A549 (cell line): Measurements from ENCODE around the gene STIM1. TPM values are rescaled to one million over a fixed set of nuclear protein-coding genes. Genes with fewer than 3 reads are reported as not detected.

Experiments
- ATAC-seq, 2 experiments: fragments of 200-7000 bp in 1 of 2; fragments of >200 bp in 1 of 2; cut with Nextera tagmentation in 1 of 2; cut with Tn5 transposase in 1 of 2; 3 replicates each; pipeline versions ENCODE4 v1.8.0 to v1.9.1; 2018 to 2020; ENCODE audit warnings: mild to moderate bottlenecking in 1 of 2, moderate library complexity in 1 of 2
- CTCF ChIA-PET: fragments of 300-600 bp; sonication (Branson Sonifier 250); formaldehyde crosslinking; extraction: SDS; loops from one replicate; lab custom pipeline; 2021; ENCODE audit warnings: antibody characterized with exemption, inconsistent platforms; lab: Yijun Ruan, JAX
- POLR2A ChIA-PET: fragments of 350-600 bp; formaldehyde crosslinking; extraction: SDS; loops from one replicate; lab custom pipeline; 2021; ENCODE audit warnings: antibody characterized with exemption, inconsistent platforms; lab: Yijun Ruan, JAX
- DNase-seq, 2 experiments: peaks; one replicate each; pipeline versions ENCODE4 v3.0.0 to v3.0.0-alpha.2; 2011 to 2016; ENCODE audit warnings: low read depth in 1 of 2, low spot score in 1 of 2
- FAIRE-seq: peaks from 2 replicates; lab custom pipeline; 2011; peaks lifted over from hg19 to GRCh38; lab: Jason Lieb, UNC
- H3K27ac ChIP-seq, 2 experiments: fragments of >200 bp; sonication (Bioruptor Twin); formaldehyde crosslinking; 3 replicates each; pipeline ENCODE4 v1.5.1; 2016 to 2017
- H3K4me1 ChIP-seq: fragments of >200 bp; sonication (Bioruptor Twin); formaldehyde crosslinking; 3 replicates; pipeline ENCODE4 v1.6.1; 2016
- H3K4me2 ChIP-seq: fragments of >200 bp; sonication (Bioruptor Twin); formaldehyde crosslinking; 3 replicates; pipeline ENCODE4 v1.6.1; 2016
- H3K4me3 ChIP-seq: fragments of >200 bp; sonication (Bioruptor Twin); formaldehyde crosslinking; 3 replicates; pipeline ENCODE4 v1.5.1; 2016
- H3K9me3 ChIP-seq: fragments of >200 bp; sonication (Bioruptor Twin); formaldehyde crosslinking; 3 replicates; pipeline ENCODE4 v1.6.1; 2016
- EHF ChIP-seq: fragments of 250-450 bp; sonication (Bioruptor Pico); IDR thresholded peaks from 2 replicates; pipeline ENCODE4 v1.5.0; 2020; ENCODE audit warnings: mild to moderate bottlenecking
- EHMT2 ChIP-seq: fragments of 200-600 bp; sonication (generic); IDR thresholded peaks from 2 replicates; pipeline ENCODE4 v1.6.1; 2016; ENCODE audit warnings: antibody characterized with exemption, low read depth, mild to moderate bottlenecking, moderate library complexity
- FOSB ChIP-seq: fragments of 250-450 bp; sonication (Bioruptor Pico); IDR thresholded peaks from 2 replicates; pipeline ENCODE4 v1.5.0; 2020; ENCODE audit warnings: mild to moderate bottlenecking, moderate library complexity
- FOXS1 ChIP-seq: fragments of 250-450 bp; sonication (Bioruptor Pico); IDR thresholded peaks from 2 replicates; pipeline ENCODE4 v1.5.0; 2020; ENCODE audit warnings: mild to moderate bottlenecking, moderate library complexity
- HDAC2 ChIP-seq: fragments of 200-600 bp; sonication (generic); IDR thresholded peaks from 2 replicates; pipeline ENCODE4 v1.6.1; 2016
- HOXB13 ChIP-seq: fragments of 250-450 bp; sonication (Bioruptor Pico); IDR thresholded peaks from 2 replicates; pipeline ENCODE4 v1.5.0; 2020; ENCODE audit warnings: low read depth, mild to moderate bottlenecking, moderate library complexity
- JUNB ChIP-seq: fragments of >200 bp; sonication (Bioruptor Twin); formaldehyde crosslinking; IDR thresholded peaks from 2 replicates; pipeline ENCODE4 v1.6.1; 2016
- KDM1A ChIP-seq: fragments of 200-600 bp; sonication (generic); IDR thresholded peaks from 2 replicates; pipeline ENCODE4 v1.6.1; 2016; ENCODE audit warnings: low read depth, mild to moderate bottlenecking
- NFE2L2 ChIP-seq: fragments of 150-350 bp; conservative IDR thresholded peaks from 2 replicates; pipeline ENCODE4 v1.6.1; 2014; ENCODE audit warnings: low read length
- NR3C1 ChIP-seq: fragments of >200 bp; sonication (Bioruptor Twin); formaldehyde crosslinking; IDR thresholded peaks from 3 replicates; pipeline ENCODE4 v1.6.1; 2017
- RAD21 ChIP-seq, 2 experiments: fragments of >200 bp in 1 of 2; sonication (Bioruptor Twin) in 1 of 2; formaldehyde crosslinking in 1 of 2; IDR thresholded peaks in 1 of 2; conservative IDR thresholded peaks in 1 of 2; 2 replicates in 1 of 2; 3 replicates in 1 of 2; pipeline ENCODE4 v1.6.1; 2012 to 2018; ENCODE audit warnings: inconsistent platforms in 1 of 2
- RARB ChIP-seq: fragments of 250-450 bp; sonication (Bioruptor Pico); IDR thresholded peaks from 2 replicates; pipeline ENCODE4 v1.8.0; 2021; ENCODE audit warnings: mild to moderate bottlenecking, moderate library complexity
- RFX5 ChIP-seq: fragments of 450-650 bp; IDR thresholded peaks from 2 replicates; pipeline ENCODE4 v1.7.1; 2014; ENCODE audit warnings: antibody characterized with exemption, mild to moderate bottlenecking, moderate library complexity
- SREBF2 ChIP-seq: fragments of 450-650 bp; IDR thresholded peaks from 2 replicates; pipeline ENCODE4 v1.6.1; 2014; ENCODE audit warnings: mild to moderate bottlenecking, moderate library complexity
- TFCP2L1 ChIP-seq: fragments of 250-450 bp; sonication (Bioruptor Pico); IDR thresholded peaks from 2 replicates; pipeline ENCODE4 v1.5.0; 2021; ENCODE audit warnings: mild to moderate bottlenecking
- TP53 ChIP-seq: fragments of 250-450 bp; sonication (Bioruptor Pico); IDR thresholded peaks from 2 replicates; pipeline ENCODE4 v1.5.0; 2021; ENCODE audit warnings: mild to moderate bottlenecking, moderate library complexity
- ZFP36 ChIP-seq: fragments of 450-650 bp; IDR thresholded peaks from 2 replicates; pipeline ENCODE4 v1.6.1; 2014; ENCODE audit warnings: borderline replicate concordance; ENCODE audit not compliant: partially characterized antibody
- whole genome bisulfite sequencing: methylation state at CpG from one replicate; pipeline ENCODE4 v1.1.6; 2017; ENCODE audit errors: missing lambda C conversion rate; 5-methylcytosine and 5-hydroxymethylcytosine counted together
- polyA plus RNA-seq, 4 experiments: library from polyadenylated mRNA; depleted of rRNA in 3 of 4; stranded (reverse); fragments of >200 nt; fragmentation: RNase III in 1 of 4; extraction: RNeasy Plus Mini Kit Qiagen cat#74134 plus additional on column Dnase treatment in 1 of 4; gene quantifications; 2 replicates in 3 of 4; 3 replicates in 1 of 4; pipeline ENCODE4 v1.2.3, GENCODE V29; 2011 to 2017
- TF ChIP-seq, protein P1 (sequence below): fragments of 250-450 bp; sonication (Bioruptor Pico); IDR thresholded peaks from 2 replicates; pipeline ENCODE4 v1.5.0; 2021; ENCODE audit warnings: mild to moderate bottlenecking, moderate library complexity, borderline replicate concordance
- TF ChIP-seq, protein P2 (sequence below): fragments of 200-600 bp; sonication (generic); IDR thresholded peaks from 2 replicates; pipeline ENCODE4 v1.6.1; 2016; ENCODE audit warnings: antibody characterized with exemption, mild to moderate bottlenecking, moderate library complexity
- TF ChIP-seq, protein P3 (sequence below): fragments of >200 bp; sonication (Bioruptor Twin); formaldehyde crosslinking; IDR thresholded peaks from 3 replicates; pipeline ENCODE4 v1.5.1; 2016
- TF ChIP-seq, protein P4 (sequence below): fragments of 250-450 bp; sonication (Bioruptor Pico); IDR thresholded peaks from 2 replicates; pipeline ENCODE4 v1.5.0; 2020; ENCODE audit warnings: low read depth, mild to moderate bottlenecking, moderate library complexity
- TF ChIP-seq, protein P5 (sequence below): IDR thresholded peaks from 2 replicates; pipeline ENCODE4 v1.6.1; 2012

Gene STIM1
- polyA plus RNA-seq, 2 of the 4 experiments (the other 2 are of a cell fraction) = 35.2 to 38.7 TPM

DNA sequence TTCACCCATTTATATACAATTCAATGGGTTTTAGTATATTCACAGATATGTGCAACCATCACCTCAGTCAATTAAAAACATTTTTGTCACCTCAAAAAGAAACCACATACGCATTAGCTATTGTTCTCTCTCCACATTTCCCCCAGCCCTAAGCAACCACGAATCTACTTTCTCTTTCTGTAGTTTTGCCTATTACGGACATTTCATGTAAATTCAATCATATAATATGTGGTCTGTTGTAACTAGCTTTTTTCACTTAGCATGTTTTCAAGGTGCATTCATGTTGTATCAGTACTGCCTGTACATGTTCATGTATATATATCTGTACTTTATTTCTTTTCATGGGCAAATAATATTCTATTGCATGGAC lies 134.4 kb downstream of the STIM1 start:
- peaks cover 24% of the 10 kb centered on the region for H3K9me3 ChIP-seq
- POLR2A ChIA-PET = no interaction called here
- no peaks in the 10 kb centered on the region for H3K4me1 ChIP-seq
- FAIRE-seq (no peak), DNase-seq (no peak), ATAC-seq (no peak)
- CTCF ChIA-PET = interaction anchor here (1.7 kb wide), 1 partner anchor 140 kb away, joined by 7 read pairs; no protein-coding TSS in a partner anchor
- H3K27ac ChIP-seq = no peak overlapping the region
- TF ChIP-seq HDAC2 (no peak), HOXB13 (CRISPR knock-in tag) (no peak), NFE2L2 (no peak), ZFP36 (no peak), RAD21 (conservative IDR thresholded peaks at IDR 0.05 in 1 of 2, IDR thresholded peaks at IDR 0.05 in 1 of 2) (no peak), RFX5 (no peak), KDM1A (no peak), NR3C1 (no peak), TFCP2L1 (CRISPR knock-in tag) (no peak)
- TF ChIP-seq, protein P1, sequence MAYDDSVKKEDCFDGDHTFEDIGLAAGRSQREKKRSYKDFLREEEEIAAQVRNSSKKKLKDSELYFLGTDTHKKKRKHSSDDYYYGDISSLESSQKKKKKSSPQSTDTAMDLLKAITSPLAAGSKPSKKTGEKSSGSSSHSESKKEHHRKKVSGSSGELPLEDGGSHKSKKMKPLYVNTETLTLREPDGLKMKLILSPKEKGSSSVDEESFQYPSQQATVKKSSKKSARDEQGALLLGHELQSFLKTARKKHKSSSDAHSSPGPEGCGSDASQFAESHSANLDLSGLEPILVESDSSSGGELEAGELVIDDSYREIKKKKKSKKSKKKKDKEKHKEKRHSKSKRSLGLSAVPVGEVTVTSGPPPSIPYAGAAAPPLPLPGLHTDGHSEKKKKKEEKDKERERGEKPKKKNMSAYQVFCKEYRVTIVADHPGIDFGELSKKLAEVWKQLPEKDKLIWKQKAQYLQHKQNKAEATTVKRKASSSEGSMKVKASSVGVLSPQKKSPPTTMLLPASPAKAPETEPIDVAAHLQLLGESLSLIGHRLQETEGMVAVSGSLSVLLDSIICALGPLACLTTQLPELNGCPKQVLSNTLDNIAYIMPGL (CRISPR knock-in tag) = no peak
- TF ChIP-seq, protein P2, sequence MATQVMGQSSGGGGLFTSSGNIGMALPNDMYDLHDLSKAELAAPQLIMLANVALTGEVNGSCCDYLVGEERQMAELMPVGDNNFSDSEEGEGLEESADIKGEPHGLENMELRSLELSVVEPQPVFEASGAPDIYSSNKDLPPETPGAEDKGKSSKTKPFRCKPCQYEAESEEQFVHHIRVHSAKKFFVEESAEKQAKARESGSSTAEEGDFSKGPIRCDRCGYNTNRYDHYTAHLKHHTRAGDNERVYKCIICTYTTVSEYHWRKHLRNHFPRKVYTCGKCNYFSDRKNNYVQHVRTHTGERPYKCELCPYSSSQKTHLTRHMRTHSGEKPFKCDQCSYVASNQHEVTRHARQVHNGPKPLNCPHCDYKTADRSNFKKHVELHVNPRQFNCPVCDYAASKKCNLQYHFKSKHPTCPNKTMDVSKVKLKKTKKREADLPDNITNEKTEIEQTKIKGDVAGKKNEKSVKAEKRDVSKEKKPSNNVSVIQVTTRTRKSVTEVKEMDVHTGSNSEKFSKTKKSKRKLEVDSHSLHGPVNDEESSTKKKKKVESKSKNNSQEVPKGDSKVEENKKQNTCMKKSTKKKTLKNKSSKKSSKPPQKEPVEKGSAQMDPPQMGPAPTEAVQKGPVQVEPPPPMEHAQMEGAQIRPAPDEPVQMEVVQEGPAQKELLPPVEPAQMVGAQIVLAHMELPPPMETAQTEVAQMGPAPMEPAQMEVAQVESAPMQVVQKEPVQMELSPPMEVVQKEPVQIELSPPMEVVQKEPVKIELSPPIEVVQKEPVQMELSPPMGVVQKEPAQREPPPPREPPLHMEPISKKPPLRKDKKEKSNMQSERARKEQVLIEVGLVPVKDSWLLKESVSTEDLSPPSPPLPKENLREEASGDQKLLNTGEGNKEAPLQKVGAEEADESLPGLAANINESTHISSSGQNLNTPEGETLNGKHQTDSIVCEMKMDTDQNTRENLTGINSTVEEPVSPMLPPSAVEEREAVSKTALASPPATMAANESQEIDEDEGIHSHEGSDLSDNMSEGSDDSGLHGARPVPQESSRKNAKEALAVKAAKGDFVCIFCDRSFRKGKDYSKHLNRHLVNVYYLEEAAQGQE = no peak
- TF ChIP-seq, protein P3, sequence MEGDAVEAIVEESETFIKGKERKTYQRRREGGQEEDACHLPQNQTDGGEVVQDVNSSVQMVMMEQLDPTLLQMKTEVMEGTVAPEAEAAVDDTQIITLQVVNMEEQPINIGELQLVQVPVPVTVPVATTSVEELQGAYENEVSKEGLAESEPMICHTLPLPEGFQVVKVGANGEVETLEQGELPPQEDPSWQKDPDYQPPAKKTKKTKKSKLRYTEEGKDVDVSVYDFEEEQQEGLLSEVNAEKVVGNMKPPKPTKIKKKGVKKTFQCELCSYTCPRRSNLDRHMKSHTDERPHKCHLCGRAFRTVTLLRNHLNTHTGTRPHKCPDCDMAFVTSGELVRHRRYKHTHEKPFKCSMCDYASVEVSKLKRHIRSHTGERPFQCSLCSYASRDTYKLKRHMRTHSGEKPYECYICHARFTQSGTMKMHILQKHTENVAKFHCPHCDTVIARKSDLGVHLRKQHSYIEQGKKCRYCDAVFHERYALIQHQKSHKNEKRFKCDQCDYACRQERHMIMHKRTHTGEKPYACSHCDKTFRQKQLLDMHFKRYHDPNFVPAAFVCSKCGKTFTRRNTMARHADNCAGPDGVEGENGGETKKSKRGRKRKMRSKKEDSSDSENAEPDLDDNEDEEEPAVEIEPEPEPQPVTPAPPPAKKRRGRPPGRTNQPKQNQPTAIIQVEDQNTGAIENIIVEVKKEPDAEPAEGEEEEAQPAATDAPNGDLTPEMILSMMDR = no peak
- TF ChIP-seq, protein P4, sequence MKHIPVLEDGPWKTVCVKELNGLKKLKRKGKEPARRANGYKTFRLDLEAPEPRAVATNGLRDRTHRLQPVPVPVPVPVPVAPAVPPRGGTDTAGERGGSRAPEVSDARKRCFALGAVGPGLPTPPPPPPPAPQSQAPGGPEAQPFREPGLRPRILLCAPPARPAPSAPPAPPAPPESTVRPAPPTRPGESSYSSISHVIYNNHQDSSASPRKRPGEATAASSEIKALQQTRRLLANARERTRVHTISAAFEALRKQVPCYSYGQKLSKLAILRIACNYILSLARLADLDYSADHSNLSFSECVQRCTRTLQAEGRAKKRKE (CRISPR knock-in tag) = no peak
- no peak overlapping the region for H3K4me2 ChIP-seq
- H3K4me3 ChIP-seq = no peak overlapping the region
- 89% methylated on average over 3 of the region's 3 CpGs for WGBS

DNA sequence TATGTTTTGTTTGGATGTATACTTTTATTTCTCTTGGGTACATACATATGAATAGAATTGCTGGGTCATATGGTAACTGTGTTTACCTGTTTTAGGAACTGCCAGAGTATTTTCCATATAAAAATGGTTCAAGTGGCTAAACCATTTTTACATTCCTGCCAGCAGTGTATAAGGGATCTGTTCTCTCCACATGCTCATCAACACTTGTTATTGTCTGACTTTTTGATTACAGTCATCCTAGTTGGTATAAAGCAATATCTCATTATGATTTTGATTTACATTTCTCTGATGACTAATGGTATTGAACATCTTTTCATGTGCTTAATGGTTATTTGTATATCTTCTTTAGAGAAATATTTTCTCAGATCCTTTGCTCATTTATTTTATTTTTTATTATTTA lies 134.9 kb downstream of the STIM1 start:
- ChIA-PET POLR2A (no interaction called here), CTCF (no interaction called here)
- Histone ChIP-seq H3K4me2 (no peak overlapping the region), H3K9me3 (peaks cover 29% of the 10 kb centered on the region), H3K27ac (no peak overlapping the region)
- no peak for TF ChIP-seq HDAC2
- no peak for TF ChIP-seq FOSB (CRISPR knock-in tag)
- TF ChIP-seq RARB (CRISPR knock-in tag) = no peak
- TF ChIP-seq SREBF2 = no peak
- TF ChIP-seq, protein P4 (CRISPR knock-in tag) = no peak
- TF ChIP-seq EHF = no peak
- no peak for TF ChIP-seq NR3C1
- TF ChIP-seq, protein P5, sequence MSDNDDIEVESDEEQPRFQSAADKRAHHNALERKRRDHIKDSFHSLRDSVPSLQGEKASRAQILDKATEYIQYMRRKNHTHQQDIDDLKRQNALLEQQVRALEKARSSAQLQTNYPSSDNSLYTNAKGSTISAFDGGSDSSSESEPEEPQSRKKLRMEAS = no peak
- TF ChIP-seq HOXB13 (CRISPR knock-in tag) = no peak
- TF ChIP-seq EHMT2 = no peak
- TF ChIP-seq JUNB = no peak
- TF ChIP-seq TP53 (CRISPR knock-in tag) = no peak
- TF ChIP-seq FOXS1 = no peak
- TF ChIP-seq, all 56 proteins: peak for 0
- DNase-seq (no peak), ATAC-seq (no peak), FAIRE-seq (no peak)
- Histone ChIP-seq H3K4me3 (no peak overlapping the region), H3K4me1 (no peaks in the 10 kb centered on the region)
